ENCODE results near the gene LDLRAD4.

The LDLRAD4 gene

GRCh38 chr18:13536578-13536977, 318.0 kb downstream of the LDLRAD4 start:
- no peak for TF ChIP-seq CTCF (IDR thresholded peaks at IDR 0.05)

- TF ChIP-seq CTCF (IDR thresholded peaks at IDR 0.05) = no peak
Observed at GRCh38 chr18:13537022-13537780, 318.6 kb downstream of the LDLRAD4 start.

- TF ChIP-seq CTCF (IDR thresholded peaks at IDR 0.05) = no peak
Observed at GRCh38 chr18:13538630-13539029, 320.1 kb downstream of the LDLRAD4 start.

- no peak for TF ChIP-seq CTCF (IDR thresholded peaks at IDR 0.05)
Observed at GRCh38 chr18:13539050-13539449, 320.5 kb downstream of the LDLRAD4 start.

GRCh38 chr18:13539843-13540476, 321.4 kb downstream of the LDLRAD4 start:
- TF ChIP-seq CTCF (IDR thresholded peaks at IDR 0.05) = no peak

GRCh38 chr18:13540477-13541182, 322.1 kb downstream of the LDLRAD4 start:
- TF ChIP-seq CTCF (IDR thresholded peaks at IDR 0.05) = no peak

- TF ChIP-seq CTCF (IDR thresholded peaks at IDR 0.05) = no peak
Observed at GRCh38 chr18:13541621-13542519, 323.3 kb downstream of the LDLRAD4 start.
